NCI-H2227 (cell line): ENCODE results near the gene SBSN.

Experiments
- DNase-seq: peaks from one replicate; lab custom pipeline; 2025; ENCODE audit not compliant: unreplicated experiment; lab: John Stamatoyannopoulos, UW

Gene SBSN

GRCh38 chr19:35555301-35556005 lies 27.3 kb upstream of the SBSN start:
- DNase-seq = peak; percentile 58

GRCh38 chr19:35554076-35554475 lies 26.0 kb upstream of the SBSN start:
- no peak for DNase-seq

GRCh38 chr19:35553385-35554000 lies 25.4 kb upstream of the SBSN start:
- no peak for DNase-seq

- DNase-seq = no peak
Observed at GRCh38 chr19:35552534-35553384, 24.6 kb upstream of the SBSN start.

- no peak for DNase-seq
Observed at GRCh38 chr19:35551091-35551810, 23.1 kb upstream of the SBSN start.

GRCh38 chr19:35549879-35550523 lies 21.9 kb upstream of the SBSN start:
- DNase-seq = no peak

GRCh38 chr19:35549174-35549788 lies 21.2 kb upstream of the SBSN start:
- DNase-seq = peak; percentile 98

- DNase-seq = no peak
Observed at GRCh38 chr19:35546532-35546931, 18.4 kb upstream of the SBSN start.

- DNase-seq = peak; percentile 89
Observed at GRCh38 chr19:35545855-35546381, 17.8 kb upstream of the SBSN start.

GRCh38 chr19:35545001-35545854 lies 17.1 kb upstream of the SBSN start, which contains the start of gene TMEM147:
Gene TMEM147, plus strand, starts transcription at chr19:35545626. Its CDS starts 114 bp downstream, at chr19:35545740.
- peak; percentile 100 for DNase-seq

- DNase-seq = no peak
Observed at GRCh38 chr19:35544110-35544802, 16.1 kb upstream of the SBSN start.

GRCh38 chr19:35543280-35544109 lies 15.4 kb upstream of the SBSN start:
- DNase-seq = no peak

GRCh38 chr19:35542209-35542608 lies 14.1 kb upstream of the SBSN start:
- no peak for DNase-seq

- no peak for DNase-seq
Observed at GRCh38 chr19:35540356-35540927, 12.3 kb upstream of the SBSN start.

GRCh38 chr19:35539850-35540249 lies 11.7 kb upstream of the SBSN start:
- no peak for DNase-seq

- DNase-seq = no peak
Observed at GRCh38 chr19:35539314-35539713, 11.2 kb upstream of the SBSN start.

GRCh38 chr19:35534803-35535480 lies 6.8 kb upstream of the SBSN start:
- no peak for DNase-seq
